HK-2 (cell line): Measurements from ENCODE around the gene NATD1.
"Not testable (repeated sequence)": the region's sequence is repeated elsewhere in the genome, so short reads cannot be mapped to it uniquely, and the experiment has no call there.

ENCODE experiments used
- DNase-seq: peaks from one replicate; pipeline ENCODE4 v3.0.0-alpha.2; 2018; ENCODE audit not compliant: unreplicated experiment

NATD1 gene

DNA sequence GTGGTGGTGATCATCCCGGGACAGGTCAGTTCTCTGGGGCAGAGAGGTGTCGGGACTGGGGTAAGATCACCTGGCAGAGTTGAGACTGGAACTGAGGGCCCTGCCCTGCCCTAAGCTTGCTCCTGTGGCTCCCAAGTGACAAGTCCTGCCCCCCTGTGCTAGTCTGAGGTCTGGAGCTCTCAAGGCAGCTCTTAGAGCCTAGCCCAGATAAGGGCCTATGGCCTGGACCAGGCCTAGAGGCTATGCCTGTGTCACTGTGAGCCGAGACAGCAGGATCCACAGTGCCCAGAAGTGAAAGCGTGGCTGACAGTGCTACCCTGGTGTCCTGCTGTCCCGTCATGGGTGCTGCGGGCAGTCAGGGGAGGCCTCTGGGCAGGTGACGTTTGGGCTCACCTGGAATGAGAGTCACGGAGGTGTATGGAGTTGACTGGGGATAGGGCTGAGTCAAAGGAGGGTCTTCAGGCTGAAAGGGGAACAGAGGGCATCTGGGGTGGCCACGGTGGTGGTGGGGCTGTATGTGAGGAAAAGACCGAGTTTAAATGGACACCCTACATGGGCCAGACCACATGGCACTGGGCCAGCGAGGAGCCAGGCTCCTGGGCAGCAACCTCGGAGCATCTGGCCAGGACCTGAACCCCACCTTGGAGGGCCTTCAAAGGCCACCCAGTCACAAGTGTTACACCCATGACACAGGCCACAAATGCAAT lies 5.5 kb downstream of the NATD1 start:
- no peak for DNase-seq

DNA sequence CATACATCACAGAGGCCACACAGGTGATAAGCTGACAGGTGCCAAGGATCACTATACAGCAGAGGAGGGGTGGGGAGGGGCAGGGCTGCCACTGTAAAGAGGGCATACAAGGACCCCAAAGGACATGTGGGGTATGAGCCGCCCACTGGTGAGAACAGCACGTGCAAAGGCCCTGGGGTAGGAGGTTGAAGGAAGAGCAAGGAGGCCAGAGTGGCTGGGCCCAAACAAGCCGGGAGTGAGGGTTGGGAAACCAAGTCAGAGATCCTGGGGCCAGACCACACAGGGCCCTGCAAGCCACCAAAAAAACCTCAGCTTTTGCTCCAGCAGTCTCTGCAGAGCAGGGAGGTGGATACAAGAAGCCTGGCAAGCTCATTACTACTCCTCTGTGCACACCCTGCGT lies 6.5 kb downstream of the NATD1 start:
- no peak for DNase-seq

DNA sequence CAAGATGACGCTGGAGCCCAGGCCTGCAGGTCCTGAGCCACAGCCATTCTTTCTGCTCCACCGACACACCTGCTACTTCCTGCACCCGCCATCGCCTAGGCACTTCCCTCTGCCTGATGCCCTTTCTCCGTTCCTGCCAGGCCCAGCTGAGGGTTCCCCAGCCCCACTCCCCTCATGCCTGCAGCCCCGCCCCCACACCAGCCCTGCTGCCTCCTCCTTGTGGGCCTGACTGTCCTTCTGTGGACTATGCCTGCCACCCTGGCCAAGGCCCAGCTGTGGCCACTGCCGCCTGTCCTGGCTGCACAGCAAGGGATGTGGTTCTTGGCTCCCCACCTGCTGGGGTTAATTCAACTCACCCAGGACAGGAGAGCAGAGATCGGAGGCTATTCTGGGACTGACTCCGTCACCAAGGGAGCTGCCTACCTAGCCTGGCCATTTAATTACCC lies 7.5 kb downstream of the NATD1 start:
- no peak for DNase-seq

DNA sequence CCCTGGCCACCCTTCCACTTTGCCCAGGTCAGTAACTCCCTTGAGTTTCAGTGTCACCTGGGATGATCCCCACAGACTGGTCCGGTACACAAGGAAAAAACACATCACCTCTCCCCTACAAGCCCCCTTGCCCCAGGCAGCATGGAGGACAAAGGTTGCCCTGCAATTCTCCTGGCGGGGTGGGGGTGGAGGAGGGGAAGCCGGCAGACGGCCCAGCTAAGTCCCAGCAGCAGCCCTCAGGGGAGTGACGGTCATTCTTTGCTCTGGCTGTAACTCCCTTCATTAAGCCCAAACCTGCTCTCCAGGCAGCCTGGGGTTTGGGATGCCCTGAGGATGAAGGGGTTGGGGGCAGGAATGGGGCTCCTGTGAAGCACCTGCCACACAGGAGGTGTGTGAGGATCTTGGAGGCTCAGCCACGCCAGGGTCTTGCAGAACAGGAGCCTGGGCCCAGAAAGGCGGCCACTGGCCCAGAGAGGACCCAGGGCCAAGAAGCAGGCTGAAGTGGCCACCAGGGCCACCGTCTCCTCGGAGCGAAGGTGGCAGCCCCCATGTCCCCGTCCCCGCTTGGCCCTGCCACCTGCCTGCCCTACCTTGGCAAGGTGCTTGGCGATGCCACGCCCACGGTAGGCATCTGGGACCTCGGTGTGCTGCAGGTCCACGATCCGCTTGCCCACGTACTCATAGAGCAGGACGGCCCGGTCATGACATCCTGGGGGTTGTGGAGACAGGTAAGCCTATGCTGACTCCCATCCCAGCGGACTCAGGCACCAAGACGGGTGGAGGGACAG lies 9.5 kb downstream of the NATD1 start:
- DNase-seq = no peak

DNA sequence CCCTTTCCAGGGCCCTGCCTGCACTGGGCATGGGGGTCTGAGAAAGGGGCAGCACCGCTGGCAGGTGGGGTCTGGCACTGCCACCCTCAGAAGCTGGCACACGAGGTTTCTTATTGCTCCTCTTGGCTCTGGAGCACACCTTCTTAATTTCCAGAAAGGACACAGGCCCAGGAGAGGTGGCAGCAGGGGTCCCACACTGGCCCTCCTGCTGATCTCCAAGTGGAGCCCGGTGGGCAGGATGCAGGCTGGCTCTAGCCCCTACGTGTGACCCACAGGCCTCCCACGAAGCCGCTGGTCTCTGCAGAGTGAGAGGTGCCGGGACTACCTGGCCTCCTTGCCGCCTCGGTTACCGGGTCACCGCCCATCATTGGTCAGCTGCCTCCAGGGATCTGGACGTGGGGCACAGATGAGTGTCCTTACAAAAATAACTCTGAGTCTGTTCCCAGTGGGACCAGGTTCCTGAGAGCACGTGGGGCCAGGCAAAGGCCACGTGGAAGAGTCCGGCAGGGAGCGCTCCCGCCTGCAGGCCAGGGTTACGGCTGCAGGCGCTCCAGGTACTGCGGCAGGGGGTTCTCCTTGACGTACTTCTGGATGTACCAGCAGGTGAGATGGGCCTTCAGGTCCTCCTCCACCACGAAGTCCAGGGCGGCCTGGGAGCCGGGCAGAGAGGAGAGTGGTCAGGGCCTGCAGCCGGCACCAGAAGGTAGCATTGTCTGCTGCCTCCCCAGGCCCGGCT lies 10.3 kb downstream of the NATD1 start:
- DNase-seq = no peak

DNA sequence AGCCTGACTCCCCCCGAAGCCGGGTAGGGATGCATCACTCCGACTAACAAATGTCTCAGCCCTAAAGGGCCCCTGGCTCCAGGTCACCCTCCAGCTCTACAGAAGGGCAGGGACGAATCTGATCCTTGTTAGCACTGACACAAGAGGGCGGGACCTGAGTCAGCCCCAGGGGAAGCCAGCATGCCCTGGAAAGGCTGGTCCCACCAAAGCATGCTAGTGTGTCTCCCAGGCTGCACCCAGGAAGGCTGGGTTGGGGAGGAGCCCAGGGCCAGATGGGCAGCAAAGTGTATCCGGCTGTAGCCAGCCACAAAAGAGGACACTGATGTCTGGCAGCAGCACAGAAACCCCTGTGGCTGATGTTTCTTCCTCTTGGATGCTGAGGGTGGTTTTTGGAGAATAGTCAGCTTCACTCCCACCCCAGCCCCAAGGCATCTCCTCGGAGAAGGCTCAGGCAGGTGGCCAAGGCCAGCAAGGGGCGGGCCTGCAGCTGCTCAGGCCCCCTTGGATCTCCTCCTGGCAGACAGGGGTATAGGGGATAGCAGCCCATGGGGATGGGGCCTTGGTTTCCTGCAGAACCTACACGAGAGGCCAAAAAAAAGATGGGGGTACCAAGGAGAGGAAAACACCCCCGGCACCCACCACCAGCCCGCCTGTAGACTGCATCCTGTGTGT lies 11.0 kb downstream of the NATD1 start:
- DNase-seq = no peak

DNA sequence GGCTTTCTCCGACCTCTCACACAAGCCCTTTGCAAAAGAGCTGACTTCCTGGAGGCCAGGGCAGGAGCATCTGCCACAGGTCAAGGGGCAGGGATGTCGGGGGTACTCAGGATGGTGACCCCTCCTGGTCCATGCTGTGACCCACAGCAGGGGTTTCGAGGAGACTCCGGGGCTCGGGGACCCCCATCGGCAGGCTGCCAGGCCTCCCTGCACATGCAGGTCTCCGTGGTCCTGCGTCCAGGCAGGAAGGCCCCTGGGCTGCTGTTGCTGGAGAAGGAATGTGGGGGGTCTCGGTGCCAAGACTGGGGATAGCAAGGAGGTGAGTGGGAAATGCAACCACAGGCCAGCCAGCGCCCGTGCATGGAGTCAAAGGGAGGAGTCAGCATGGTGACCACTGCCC lies 11.6 kb downstream of the NATD1 start:
- DNase-seq = no peak

DNA sequence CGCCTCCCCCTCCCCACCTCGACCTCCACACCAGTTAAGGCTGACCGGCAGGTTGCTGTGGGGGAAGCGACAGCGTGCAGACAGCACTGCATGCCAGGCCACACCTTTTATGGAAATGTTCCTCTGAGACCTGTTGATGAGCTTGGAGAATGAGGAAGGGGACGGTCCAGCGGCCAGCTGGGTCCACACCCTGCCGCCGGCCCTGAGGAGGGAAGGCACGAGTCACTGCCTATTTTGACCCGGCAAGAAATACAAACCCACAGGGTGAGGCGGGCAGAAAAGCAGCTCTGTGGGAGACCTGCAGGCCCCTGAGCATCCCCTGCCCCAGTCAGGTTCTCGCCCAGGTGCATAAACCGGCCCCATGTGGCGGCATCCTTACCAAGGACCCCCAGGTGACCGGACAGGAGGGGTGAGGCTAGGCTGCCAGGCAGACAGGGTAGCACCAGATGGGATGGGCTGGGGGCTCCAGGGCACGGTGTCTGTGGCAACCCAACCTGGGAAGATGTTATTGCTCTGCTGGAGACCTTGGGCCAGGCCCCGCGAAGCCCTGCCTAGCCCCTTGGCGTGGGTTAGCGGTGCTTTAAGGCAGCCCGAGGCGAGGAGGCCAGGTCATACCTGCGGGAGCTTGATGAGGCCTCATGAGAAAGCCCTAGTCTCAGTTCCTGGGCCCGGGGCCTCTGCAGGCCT lies 12.7 kb downstream of the NATD1 start:
- DNase-seq = no peak

DNA sequence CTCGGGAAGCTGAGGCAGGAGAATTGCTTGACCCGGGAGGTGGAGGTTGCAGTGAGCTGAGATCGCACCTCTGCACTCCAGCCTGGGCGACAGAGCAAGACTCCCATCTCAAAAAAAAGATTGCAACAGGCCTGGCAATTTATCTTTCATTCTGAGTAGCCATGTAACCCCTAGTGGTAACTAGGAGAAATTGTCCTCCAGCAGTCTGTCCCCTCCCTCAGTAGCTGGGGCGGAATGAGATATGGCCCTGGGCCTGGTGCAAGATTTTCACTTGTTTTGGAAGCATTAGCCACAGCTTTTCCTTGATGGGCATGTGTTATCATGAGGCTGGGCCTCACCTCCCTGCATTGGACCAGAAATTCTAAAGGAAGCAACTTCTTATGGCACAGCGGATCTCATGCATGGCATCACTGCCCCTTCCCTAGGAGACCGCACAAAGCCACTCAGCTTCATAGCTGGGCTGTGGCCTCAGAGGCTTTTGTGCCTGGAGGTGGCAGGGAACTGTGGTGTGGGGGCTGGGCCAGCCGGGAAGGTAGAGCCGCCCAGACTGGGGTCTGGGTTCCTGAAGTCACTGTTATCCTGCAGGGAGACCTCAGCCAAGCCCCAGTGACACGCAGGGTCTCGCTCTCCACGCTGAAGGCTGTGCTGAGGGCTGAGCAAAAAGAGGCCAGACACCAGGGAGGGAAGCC lies 13.4 kb downstream of the NATD1 start:
- DNase-seq = no peak

DNA sequence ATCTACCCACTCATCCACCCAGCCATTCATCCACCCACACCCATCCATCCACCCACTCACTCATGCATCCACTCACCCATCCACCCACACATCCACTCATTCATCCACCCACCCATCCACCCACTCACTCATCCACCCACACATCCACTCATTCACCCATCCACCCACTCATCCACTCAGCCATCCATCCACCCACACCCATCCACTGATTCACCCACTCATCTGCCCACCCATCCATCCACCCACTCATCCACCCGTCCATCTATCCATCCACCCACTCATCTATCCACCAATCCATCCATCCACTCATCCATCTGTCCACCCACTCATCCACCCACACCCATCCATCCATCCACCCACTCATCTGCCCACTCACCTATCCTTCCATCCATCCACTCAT lies 17.3 kb downstream of the NATD1 start:
- DNase-seq = no peak

DNA sequence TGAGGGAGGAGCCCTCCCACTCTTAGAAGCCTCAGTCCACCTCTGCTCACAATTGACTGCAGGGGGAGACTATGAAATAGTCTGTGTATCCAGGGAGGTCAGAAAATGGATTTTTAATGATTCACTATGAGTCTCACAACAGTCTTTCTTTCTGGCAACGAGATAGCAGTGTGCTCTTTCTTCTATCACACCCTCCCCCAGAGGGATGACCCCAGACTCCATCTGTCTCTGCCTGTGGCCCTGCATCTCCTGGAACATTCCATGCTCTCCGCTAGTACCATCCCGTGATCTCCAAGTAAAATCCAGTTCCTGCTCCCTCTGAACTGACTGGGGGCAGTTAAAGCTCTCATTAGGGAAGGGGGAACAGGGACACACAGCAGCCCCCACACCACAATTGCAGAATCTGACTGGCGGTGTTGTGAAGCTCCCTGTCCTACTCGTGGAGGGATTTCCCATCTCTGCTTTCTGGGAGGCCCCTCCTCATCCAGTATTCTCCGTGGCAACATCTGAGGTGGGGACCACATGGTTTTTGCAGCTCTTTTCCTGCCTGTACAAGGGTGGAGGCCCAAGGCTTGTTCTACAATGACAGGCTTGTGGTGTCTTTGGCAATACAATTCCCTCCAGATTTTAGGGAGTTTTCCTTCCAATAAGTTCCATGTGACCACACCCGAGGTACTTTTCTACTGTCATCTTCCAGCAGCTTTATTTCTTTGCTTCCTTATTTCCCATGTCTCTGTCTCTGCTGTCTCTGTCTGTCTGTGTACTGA lies 19.4 kb downstream of the NATD1 start:
- no peak for DNase-seq

DNA sequence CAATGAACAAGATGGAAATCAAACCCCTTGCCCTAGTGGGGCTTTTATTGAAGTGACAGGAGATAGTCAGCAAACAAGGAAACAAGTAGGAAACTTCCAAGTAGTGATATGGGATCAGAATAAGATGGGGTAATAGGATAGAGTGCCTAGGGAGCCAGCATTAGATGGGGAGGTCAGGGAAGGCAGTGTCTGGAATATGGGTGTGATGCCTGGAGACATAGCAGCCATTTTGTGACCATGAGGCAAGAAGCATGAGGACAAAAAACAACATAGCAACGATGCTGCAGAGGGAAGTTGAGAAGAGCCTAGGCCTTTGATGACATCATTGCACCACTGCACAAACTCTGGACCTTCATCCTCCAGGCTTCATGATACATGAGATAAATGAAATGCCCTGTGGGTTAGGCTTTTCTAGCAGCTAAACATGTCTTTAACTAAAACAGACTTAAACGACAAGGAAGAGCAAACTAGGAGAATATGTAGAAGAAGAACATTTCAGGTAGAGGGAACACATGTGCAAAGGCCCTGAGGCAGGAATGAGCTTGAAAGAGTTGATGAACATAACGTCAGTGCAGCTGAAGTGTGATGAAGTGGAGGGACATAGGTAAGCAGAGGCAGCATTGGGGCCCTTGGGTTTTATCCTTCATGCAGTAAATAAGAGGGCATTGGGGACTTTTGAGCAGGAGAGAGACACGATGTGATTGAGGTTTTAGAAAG lies 21.0 kb downstream of the NATD1 start:
- DNase-seq = no peak

DNA sequence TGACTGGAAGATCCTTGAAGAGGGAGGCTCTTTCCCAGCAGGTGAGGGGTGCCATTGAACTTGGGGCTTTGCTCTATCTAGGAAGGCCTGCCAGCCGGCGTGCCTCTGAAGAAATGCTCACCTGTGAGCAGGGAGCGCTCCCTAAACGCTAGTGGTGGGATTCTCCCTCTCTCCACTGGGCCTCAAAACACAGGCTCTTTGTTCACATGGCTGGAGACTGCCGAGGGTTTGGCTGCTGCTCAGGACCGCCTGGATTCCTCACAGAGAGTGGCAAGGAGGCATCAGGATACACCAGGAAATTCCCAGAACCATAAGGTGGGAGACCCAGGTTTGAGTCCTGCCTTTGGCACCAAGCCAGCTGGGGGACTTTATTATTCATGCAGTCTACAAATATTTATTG lies 21.7 kb downstream of the NATD1 start:
- DNase-seq = no peak

DNA sequence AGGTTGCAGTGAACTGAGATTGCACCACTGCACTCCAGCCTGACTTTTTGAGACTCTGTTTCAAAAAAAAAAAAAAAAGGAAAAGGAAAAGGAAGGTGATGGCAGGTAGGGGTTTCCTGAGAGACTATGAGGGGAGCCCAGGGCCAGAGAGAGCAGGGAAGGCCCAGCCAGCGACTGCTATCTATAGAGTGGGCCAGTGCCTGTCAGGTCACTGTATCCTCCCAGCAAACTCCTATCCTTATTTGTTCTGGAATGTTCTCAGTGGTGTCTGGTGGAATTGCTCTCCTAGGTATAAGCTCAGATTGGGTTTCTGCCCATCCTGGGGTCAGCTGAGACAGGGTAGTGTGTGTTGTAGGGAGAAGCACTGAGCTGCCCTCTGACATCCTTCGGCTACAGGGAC lies 24.4 kb downstream of the NATD1 start:
- no peak for DNase-seq

DNA sequence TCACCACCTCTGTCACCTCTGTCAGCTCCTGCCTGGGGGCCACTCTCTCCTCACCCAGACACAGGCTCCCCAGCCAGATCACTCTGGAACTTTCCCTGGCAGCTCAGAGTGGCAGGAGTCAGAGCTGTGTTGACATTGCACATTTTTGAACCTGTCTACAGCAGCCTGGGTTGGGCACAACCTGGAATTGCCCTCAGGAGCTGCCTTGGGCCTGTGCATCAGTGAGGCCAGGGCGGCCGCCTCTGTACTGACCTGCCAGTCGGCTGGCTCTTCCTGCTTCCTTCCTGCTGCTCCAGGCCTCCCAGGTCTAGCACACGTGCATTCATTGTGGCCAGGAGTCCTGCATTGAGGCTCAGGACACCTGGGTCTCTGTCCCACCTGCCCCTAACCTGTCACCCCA lies 25.1 kb downstream of the NATD1 start:
- no peak for DNase-seq

DNA sequence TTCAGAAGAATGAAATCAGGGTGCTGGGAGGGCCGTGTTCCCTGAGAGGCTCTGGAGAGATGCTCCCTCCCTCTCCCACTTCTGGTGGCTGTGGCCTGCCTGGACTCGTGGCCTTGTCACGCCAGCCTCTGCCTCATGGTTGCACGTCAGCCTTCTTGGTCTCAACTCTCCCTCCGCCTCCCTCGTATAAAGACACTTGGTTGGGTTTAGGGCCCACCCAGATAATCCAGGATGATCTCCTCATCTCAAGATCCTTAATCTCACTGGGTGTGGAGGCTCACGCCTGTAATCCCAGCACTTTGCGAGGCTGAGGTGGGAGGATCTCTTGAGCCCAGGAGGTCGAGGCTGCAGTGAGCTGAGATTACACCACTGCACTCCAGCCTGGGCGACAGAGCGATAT lies 25.9 kb downstream of the NATD1 start:
- DNase-seq = not testable (repeated sequence)

DNA sequence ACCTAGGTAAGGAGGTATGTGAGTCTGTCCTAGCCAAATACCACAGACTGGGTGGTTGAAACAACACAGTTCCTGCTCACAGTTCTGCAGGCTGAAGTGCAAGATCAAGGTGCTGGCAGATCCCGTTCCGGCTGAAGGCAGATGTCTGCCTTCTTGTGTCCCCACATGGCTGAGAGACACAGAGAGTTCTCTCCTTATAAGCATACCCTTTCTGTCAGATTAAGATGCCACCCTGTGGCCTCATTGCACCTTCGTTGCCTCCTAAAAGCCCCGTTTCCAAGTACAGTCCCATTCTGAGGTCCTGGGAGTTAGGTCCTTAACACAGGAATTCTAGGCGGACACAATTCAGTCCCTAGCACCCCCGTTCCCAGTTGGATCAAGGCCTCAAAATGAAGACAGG lies 30.1 kb downstream of the NATD1 start:
- DNase-seq = no peak

DNA sequence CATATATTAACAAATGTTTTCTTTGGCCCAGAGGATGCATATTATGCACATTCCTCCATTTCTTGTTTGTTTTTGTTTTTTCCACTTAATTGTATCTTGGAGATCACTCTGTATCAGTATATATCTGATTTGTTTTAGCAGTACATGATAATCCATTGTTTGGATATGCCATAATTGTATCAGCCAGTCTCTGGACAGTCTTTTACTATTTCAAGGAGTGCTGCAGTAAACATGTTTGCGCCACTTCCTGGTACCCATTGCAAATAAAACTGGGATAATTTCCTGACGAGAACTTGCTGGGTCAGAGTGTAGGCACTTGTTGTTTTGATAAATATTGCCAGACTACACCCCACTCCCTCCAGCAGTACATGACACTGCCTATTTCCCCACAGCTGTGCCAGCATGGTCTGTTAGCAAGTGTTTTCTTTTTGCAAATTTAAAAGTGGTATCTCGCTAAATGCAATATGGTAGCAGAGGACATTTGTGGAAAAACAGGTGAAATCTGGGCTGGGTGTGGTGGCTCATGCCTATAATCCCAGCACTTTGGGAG lies 34.3 kb downstream of the NATD1 start:
- no peak for DNase-seq

DNA sequence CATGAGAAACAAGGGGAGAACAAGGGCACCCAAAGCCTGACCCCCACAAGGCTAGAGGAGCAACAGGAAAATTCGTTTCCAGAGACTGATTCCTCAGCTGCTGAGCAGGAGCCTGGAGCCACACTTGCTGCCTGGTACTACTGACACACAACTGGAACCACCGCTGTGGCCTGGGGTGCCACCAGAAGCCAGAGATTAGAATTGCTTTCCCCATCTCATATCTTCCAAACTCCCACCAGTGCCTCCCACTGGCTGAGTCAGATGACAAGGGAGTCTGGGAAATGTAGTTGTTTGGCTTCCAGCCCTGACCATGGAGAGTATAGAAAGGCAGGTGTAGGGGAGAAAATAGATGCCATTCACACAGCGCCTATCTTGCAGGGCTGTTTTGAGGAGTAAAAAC lies 35.1 kb downstream of the NATD1 start:
- no peak for DNase-seq
